Ishikawa (cell line): Measurements from ENCODE around the gene SLC25A6.

Experiments used
- CEBPB ChIP-seq: IDR thresholded peaks from 2 replicates; pipeline ENCODE4 v1.6.1; 2012
- CREB1 ChIP-seq: IDR thresholded peaks from 2 replicates; pipeline ENCODE4 v1.6.1; 2012; ENCODE audit warnings: low read depth
- EGR1 ChIP-seq: IDR thresholded peaks from 2 replicates; pipeline ENCODE4 v1.6.1; 2012
- EP300 ChIP-seq: IDR thresholded peaks from 2 replicates; pipeline ENCODE4 v1.6.1; 2012; ENCODE audit warnings: borderline replicate concordance
- FOXM1 ChIP-seq: IDR thresholded peaks from 2 replicates; pipeline ENCODE4 v1.6.1; 2012; ENCODE audit warnings: low read depth, borderline replicate concordance
- MAX ChIP-seq: IDR thresholded peaks from 2 replicates; pipeline ENCODE4 v1.6.1; 2012
- NFIC ChIP-seq: IDR thresholded peaks from 2 replicates; pipeline ENCODE4 v1.6.1; 2012
- RAD21 ChIP-seq: IDR thresholded peaks from 2 replicates; pipeline ENCODE4 v1.6.1; 2012; ENCODE audit warnings: low read depth
- TAF1 ChIP-seq: IDR thresholded peaks from 2 replicates; pipeline ENCODE4 v1.6.1; 2012; ENCODE audit warnings: low read depth, mild to moderate bottlenecking
- TCF12 ChIP-seq: IDR thresholded peaks from 2 replicates; pipeline ENCODE4 v1.6.1; 2012; ENCODE audit warnings: low read depth
- TEAD4 ChIP-seq: IDR thresholded peaks from 2 replicates; pipeline ENCODE4 v1.6.1; 2012
- YY1 ChIP-seq: IDR thresholded peaks from 2 replicates; pipeline ENCODE4 v1.6.1; 2012; ENCODE audit warnings: low read depth
- ZBTB7A ChIP-seq: IDR thresholded peaks from 2 replicates; pipeline ENCODE4 v1.6.1; 2012; ENCODE audit warnings: low read depth
- TF ChIP-seq, protein P1 (sequence below): IDR thresholded peaks from 2 replicates; pipeline ENCODE4 v1.6.1; 2012; ENCODE audit warnings: low read depth, mild to moderate bottlenecking
- TF ChIP-seq, protein P2 (sequence below): IDR thresholded peaks from 2 replicates; pipeline ENCODE4 v1.6.1; 2012

SLC25A6 gene

DNA sequence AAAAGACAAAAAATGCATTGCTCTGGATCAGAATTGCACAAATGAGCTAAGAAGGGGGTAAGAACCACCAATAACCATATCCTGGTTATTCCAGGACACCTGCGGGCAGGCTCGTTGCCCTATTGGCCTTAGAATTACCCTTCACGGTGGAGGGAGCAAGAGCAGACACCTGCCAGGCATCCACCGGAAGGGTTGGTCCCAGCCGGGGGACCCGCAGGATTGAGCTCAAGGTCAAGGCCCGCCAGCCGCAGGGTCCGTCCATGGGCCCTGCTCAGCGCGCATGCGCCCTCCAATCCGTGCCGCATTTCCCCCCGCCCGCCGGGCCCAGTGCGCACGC is 575 bp downstream of the SLC25A6 start:
- no peak for TF ChIP-seq MAX
- TF ChIP-seq CREB1 = no peak
- TF ChIP-seq TEAD4 = no peak
- TF ChIP-seq EP300 = no peak
- TF ChIP-seq YY1 = no peak
- TF ChIP-seq, protein P1, sequence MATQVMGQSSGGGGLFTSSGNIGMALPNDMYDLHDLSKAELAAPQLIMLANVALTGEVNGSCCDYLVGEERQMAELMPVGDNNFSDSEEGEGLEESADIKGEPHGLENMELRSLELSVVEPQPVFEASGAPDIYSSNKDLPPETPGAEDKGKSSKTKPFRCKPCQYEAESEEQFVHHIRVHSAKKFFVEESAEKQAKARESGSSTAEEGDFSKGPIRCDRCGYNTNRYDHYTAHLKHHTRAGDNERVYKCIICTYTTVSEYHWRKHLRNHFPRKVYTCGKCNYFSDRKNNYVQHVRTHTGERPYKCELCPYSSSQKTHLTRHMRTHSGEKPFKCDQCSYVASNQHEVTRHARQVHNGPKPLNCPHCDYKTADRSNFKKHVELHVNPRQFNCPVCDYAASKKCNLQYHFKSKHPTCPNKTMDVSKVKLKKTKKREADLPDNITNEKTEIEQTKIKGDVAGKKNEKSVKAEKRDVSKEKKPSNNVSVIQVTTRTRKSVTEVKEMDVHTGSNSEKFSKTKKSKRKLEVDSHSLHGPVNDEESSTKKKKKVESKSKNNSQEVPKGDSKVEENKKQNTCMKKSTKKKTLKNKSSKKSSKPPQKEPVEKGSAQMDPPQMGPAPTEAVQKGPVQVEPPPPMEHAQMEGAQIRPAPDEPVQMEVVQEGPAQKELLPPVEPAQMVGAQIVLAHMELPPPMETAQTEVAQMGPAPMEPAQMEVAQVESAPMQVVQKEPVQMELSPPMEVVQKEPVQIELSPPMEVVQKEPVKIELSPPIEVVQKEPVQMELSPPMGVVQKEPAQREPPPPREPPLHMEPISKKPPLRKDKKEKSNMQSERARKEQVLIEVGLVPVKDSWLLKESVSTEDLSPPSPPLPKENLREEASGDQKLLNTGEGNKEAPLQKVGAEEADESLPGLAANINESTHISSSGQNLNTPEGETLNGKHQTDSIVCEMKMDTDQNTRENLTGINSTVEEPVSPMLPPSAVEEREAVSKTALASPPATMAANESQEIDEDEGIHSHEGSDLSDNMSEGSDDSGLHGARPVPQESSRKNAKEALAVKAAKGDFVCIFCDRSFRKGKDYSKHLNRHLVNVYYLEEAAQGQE = no peak
- TF ChIP-seq NFIC = no peak
- no peak for TF ChIP-seq FOXM1
- no peak for TF ChIP-seq ZBTB7A
- TF ChIP-seq TCF12 = no peak
- no peak for TF ChIP-seq CEBPB
- TF ChIP-seq EGR1 = no peak
- TF ChIP-seq RAD21 = no peak
- TF ChIP-seq, protein P2, sequence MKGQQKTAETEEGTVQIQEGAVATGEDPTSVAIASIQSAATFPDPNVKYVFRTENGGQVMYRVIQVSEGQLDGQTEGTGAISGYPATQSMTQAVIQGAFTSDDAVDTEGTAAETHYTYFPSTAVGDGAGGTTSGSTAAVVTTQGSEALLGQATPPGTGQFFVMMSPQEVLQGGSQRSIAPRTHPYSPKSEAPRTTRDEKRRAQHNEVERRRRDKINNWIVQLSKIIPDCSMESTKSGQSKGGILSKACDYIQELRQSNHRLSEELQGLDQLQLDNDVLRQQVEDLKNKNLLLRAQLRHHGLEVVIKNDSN = no peak
- TF ChIP-seq TAF1 = no peak

DNA sequence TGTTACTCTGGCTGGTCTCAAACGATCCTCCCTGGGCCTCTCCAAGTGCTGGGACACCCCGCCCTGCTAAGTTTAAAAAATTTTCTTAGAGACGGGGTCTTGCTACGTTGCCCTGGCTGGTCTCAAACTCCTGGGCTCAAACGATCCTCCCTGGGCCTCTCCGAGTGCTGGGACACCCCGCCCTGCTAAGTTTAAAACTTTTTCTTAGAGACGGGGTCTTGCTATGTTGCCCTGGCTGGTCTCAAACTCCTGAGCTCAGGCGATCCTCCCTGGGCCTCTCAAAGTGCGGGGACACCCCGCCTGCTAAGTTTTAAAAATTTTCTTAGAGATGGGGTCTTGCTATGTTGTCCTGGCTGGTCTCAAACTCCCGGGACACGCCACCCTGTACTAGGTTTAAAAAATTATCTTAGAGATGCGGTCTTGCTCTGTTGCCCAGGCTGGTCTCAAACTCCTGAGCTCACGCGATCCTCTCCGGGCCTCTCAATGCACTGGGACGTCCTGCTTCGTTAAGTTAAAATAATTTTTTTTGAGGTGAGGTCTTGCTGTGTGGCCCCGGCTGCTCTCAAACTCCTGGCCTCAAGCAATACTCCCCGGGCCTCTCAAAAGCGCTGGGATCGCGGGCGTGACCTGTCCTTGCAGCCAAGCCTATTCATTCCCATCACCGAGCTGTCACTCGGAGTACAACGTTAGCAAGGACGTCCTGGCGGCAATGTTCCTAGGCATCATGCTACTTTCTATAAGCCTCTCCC is 1.1 kb downstream of the SLC25A6 start:
- no peak for TF ChIP-seq MAX
- no peak for TF ChIP-seq RAD21
- no peak for TF ChIP-seq EP300
- no peak for TF ChIP-seq TCF12
- TF ChIP-seq NFIC = no peak
- TF ChIP-seq YY1 = no peak
- no peak for TF ChIP-seq CEBPB
- TF ChIP-seq ZBTB7A = no peak
- TF ChIP-seq EGR1 = no peak
- TF ChIP-seq CREB1 = no peak
- no peak for TF ChIP-seq TAF1
- no peak for TF ChIP-seq TEAD4
- TF ChIP-seq, protein P2 = no peak
- no peak for TF ChIP-seq FOXM1
- TF ChIP-seq, protein P1 = no peak

GRCh38 chrX:1389993-1390285 is 2.0 kb downstream of the SLC25A6 start:
- TF ChIP-seq FOXM1 (no peak), TAF1 (no peak), ZBTB7A (no peak), RAD21 (no peak), MAX (no peak), YY1 (no peak), EP300 (no peak)

DNA sequence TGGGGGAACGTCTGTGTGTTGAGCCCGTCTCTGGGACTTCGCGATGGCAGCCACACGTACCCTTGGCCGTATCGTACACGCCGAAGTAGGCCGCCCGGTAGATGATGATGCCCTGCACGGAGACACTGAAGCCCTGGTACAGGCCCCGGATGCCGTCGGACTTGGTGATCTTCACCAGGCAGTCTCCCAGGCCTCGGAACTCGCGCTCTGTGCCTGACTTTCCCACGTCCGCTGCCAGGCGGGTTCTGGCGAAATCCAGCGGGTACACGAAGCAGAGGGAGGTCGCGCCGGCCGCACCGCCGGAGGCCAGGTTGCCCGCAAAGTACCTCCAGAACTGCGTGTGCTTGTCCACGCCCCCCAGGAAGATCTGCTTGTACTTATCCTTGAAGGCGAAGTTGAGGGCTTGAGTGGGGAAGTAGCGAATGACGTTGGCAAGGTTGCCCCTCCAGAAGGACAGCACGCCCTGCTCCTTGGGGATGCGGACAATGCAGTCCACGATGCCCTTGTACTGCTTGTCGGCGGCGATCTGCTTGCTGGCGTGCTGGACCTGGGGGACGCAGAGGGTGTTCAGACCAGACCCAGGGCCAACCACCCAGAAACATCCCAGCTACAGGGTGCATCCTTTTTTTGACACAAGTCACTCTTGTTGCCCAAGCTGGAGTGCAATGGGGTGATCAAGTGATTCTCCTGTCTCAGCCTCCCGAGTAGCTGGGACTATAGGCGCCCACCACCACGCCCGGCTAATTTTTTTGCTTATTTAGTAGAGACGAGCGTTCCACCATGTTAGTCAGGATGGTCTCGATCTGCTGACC is 2.5 kb downstream of the SLC25A6 start:
- TF ChIP-seq NFIC (no peak), RAD21 (no peak), TEAD4 (no peak), MAX (no peak), TAF1 (no peak), CEBPB (no peak), EP300 (no peak), CREB1 (no peak), FOXM1 (no peak), EGR1 (no peak), ZBTB7A (no peak), TCF12 (no peak), YY1 (no peak)
- TF ChIP-seq, protein P1 = no peak
- TF ChIP-seq, protein P2 = no peak
